IMR-90 (cell line): Measurements from ENCODE around the gene OR4D11. TPM values are rescaled to one million over a fixed set of nuclear protein-coding genes. Genes with fewer than 3 reads are reported as not detected.

Source experiments
- ATAC-seq: fragments of 200-7000 bp; cut with Tn5 transposase; 2 replicates; pipeline ENCODE4 v1.9.1; 2020; ENCODE audit warnings: low read depth, mild to moderate bottlenecking, moderate library complexity
- Bru-seq: library from RNA; stranded (reverse); fragments of 400-500 nt; gene quantifications from one replicate; lab custom pipeline; 2021; lab: Mats Ljungman, UMichigan
- BruChase-seq, 2 experiments: library from RNA; stranded (reverse); fragments of 400-500 nt; gene quantifications; one replicate each; lab custom pipeline; 2021; lab: Mats Ljungman, UMichigan
- BruUV-seq: library from RNA; stranded (reverse); fragments of 400-500 nt; replicated peaks from 2 replicates; lab custom pipeline; 2021; lab: Mats Ljungman, UMichigan
- CTCF ChIA-PET: fragments of 300-600 bp; formaldehyde crosslinking; extraction: SDS; loops from one replicate; lab custom pipeline; 2021; ENCODE audit warnings: antibody characterized with exemption; lab: Yijun Ruan, JAX
- POLR2A ChIA-PET: fragments of 300-600 bp; sonication (Branson Sonifier 250); formaldehyde crosslinking; loops from one replicate; lab custom pipeline; 2022; ENCODE audit warnings: antibody characterized with exemption; ENCODE audit not compliant: unreplicated experiment; lab: Charles Lee
- DNase-seq: peaks from one replicate; pipeline ENCODE4 v3.0.0; 2013
- H2AFZ ChIP-seq: replicated peaks from 2 replicates; pipeline ENCODE3; 2013; ENCODE audit warnings: low read length, mild to moderate bottlenecking; ENCODE audit not compliant: poor library complexity
- H2AK5ac ChIP-seq: 2 replicates; pipeline ENCODE4 v1.6.1; 2013; ENCODE audit warnings: low read depth, low read length, inconsistent platforms
- H2AK9ac ChIP-seq: replicated peaks from 2 replicates; pipeline ENCODE3; 2013; ENCODE audit warnings: mild to moderate bottlenecking, low read depth, low read length, moderate library complexity; ENCODE audit not compliant: poor library complexity
- H2BK120ac ChIP-seq: 2 replicates; pipeline ENCODE4 v1.6.1; 2013; ENCODE audit warnings: low read depth, low read length, inconsistent platforms
- H2BK15ac ChIP-seq: 3 replicates; pipeline ENCODE4 v1.6.1; 2013; ENCODE audit warnings: low read depth, low read length, inconsistent platforms
- H2BK20ac ChIP-seq: 2 replicates; pipeline ENCODE4 v1.6.1; 2013; ENCODE audit warnings: low read depth, mild to moderate bottlenecking, inconsistent platforms, low read length, moderate library complexity
- H2BK5ac ChIP-seq: 2 replicates; pipeline ENCODE4 v1.6.1; 2013; ENCODE audit warnings: mild to moderate bottlenecking, low read depth, low read length, inconsistent platforms; ENCODE audit not compliant: poor library complexity, severe bottlenecking
- H3K14ac ChIP-seq: replicated peaks from 2 replicates; pipeline ENCODE4 v1.6.1; 2013; ENCODE audit warnings: low read depth, low read length, inconsistent platforms
- H3K18ac ChIP-seq: 2 replicates; pipeline ENCODE4 v1.6.1; 2013; ENCODE audit warnings: low read depth, low read length, control low read depth
- H3K23ac ChIP-seq: 2 replicates; pipeline ENCODE4 v1.6.1; 2013; ENCODE audit warnings: low read depth, low read length, inconsistent platforms
- H3K27ac ChIP-seq: 2 replicates; pipeline ENCODE4 v1.5.1; 2013; ENCODE audit warnings: mild to moderate bottlenecking, control low read depth, low read length; ENCODE audit not compliant: insufficient read depth
- H3K27me3 ChIP-seq: 2 replicates; pipeline ENCODE4 v1.6.1; 2013; ENCODE audit warnings: low read length; ENCODE audit not compliant: control insufficient read depth, insufficient read depth
- H3K36me3 ChIP-seq: 2 replicates; pipeline ENCODE4 v1.6.1; 2013; ENCODE audit warnings: low read length, mixed read lengths; ENCODE audit not compliant: control insufficient read depth, insufficient read depth
- H3K4ac ChIP-seq: 2 replicates; pipeline ENCODE4 v1.6.1; 2013; ENCODE audit warnings: low read depth, low read length, inconsistent platforms
- H3K4me1 ChIP-seq: 2 replicates; pipeline ENCODE4 v1.6.1; 2013; ENCODE audit warnings: low read length, mixed read lengths; ENCODE audit not compliant: control insufficient read depth, insufficient read depth
- H3K4me2 ChIP-seq: 2 replicates; pipeline ENCODE4 v1.6.1; 2013; ENCODE audit warnings: low read depth, mild to moderate bottlenecking, control low read depth, low read length, moderate library complexity
- H3K4me3 ChIP-seq: 2 replicates; pipeline ENCODE4 v1.5.1; 2013; ENCODE audit warnings: low read depth, mild to moderate bottlenecking, control low read depth, low read length, moderate library complexity; ENCODE audit not compliant: insufficient read depth
- H3K56ac ChIP-seq: 2 replicates; pipeline ENCODE4 v1.6.1; 2013; ENCODE audit warnings: low read length, inconsistent platforms; ENCODE audit not compliant: insufficient read depth; ENCODE audit errors: extremely low read depth
- H3K79me1 ChIP-seq, 2 experiments: 2 replicates each; pipeline ENCODE4 v1.6.1; 2013; ENCODE audit warnings: low read length in 2 of 2, inconsistent platforms in 1 of 2, low read depth in 1 of 2
- H3K9ac ChIP-seq: 2 replicates; pipeline ENCODE4 v1.6.1; 2013; ENCODE audit warnings: low read depth, low read length, control low read depth
- H3K9me1 ChIP-seq: 2 replicates; pipeline ENCODE4 v1.6.1; 2013; ENCODE audit warnings: low read length, inconsistent platforms; ENCODE audit not compliant: insufficient read depth
- H3K9me3 ChIP-seq: 2 replicates; pipeline ENCODE4 v1.6.1; 2013; ENCODE audit warnings: low read length; ENCODE audit not compliant: control insufficient read depth, insufficient read depth
- H4K20me1 ChIP-seq: 2 replicates; pipeline ENCODE4 v1.6.1; 2013; ENCODE audit warnings: low read length, inconsistent platforms; ENCODE audit not compliant: insufficient read depth
- H4K5ac ChIP-seq: 2 replicates; pipeline ENCODE4 v1.6.1; 2013; ENCODE audit warnings: mild to moderate bottlenecking, low read depth, low read length, control low read depth
- H4K8ac ChIP-seq, 2 experiments: 2 replicates each; pipeline ENCODE4 v1.6.1; 2013; ENCODE audit warnings: low read depth in 2 of 2, low read length in 2 of 2, control low read depth in 1 of 2, inconsistent platforms in 1 of 2
- H4K91ac ChIP-seq: 2 replicates; pipeline ENCODE4 v1.6.1; 2013; ENCODE audit warnings: low read depth, low read length, inconsistent platforms; ENCODE audit not compliant: insufficient read depth
- BHLHE40 ChIP-seq: fragments of 150-350 bp; IDR thresholded peaks from 2 replicates; pipeline ENCODE4 v1.6.1; 2016; ENCODE audit warnings: mild to moderate bottlenecking, low read depth, low read length
- CHD1 ChIP-seq: IDR thresholded peaks from 2 replicates; pipeline ENCODE4 v1.6.1; 2012; ENCODE audit warnings: low read depth, low read length, improper control_type of control experiment
- FOS ChIP-seq: fragments of 150-350 bp; IDR thresholded peaks from 2 replicates; pipeline ENCODE4 v1.6.1; 2016; ENCODE audit warnings: low read depth, low read length
- POLR2A ChIP-seq: IDR thresholded peaks from 2 replicates; pipeline ENCODE4 v1.6.1; 2012; ENCODE audit warnings: mild to moderate bottlenecking, low read depth, low read length
- RCOR1 ChIP-seq: IDR thresholded peaks from 2 replicates; pipeline ENCODE4 v1.6.1; 2012; ENCODE audit warnings: mild to moderate bottlenecking, low read length, improper control_type of control experiment; ENCODE audit not compliant: insufficient replicate concordance
- RFX5 ChIP-seq: IDR thresholded peaks from 2 replicates; pipeline ENCODE4 v1.8.0; 2012; ENCODE audit warnings: low read depth, mild to moderate bottlenecking, low read length, moderate library complexity
- dilution Hi-C: fragments of 300-500 bp; cut with HindIII; formaldehyde crosslinking; loops from one replicate; pipeline ENCODE4 v1.14.3; 2018; ENCODE audit warnings: low sequenced_read_pairs; ENCODE audit not compliant: unreplicated experiment
- in situ Hi-C: fragments of 300-500 bp; cut with MboI; formaldehyde crosslinking; loops from 3 replicates; pipeline ENCODE4 v1.14.3; 2019; ENCODE audit warnings: low sequenced_read_pairs, inconsistent platforms, mixed read lengths
- intact Hi-C: fragments of 100-400 bp; cut with micrococcal nuclease; formaldehyde crosslinking; loops from 2 replicates; pipeline ENCODE4 v1.10.0; 2022
- long read RNA-seq: library from polyadenylated mRNA; unstranded; transcript quantifications from one replicate; pipeline ENCODE4 v2.0.0, GENCODE V29; 2021; ENCODE audit not compliant: unreplicated experiment
- polyA plus RNA-seq, 3 experiments: library from polyadenylated mRNA; depleted of rRNA; stranded (reverse); fragments of >200 nt; gene quantifications; 2 replicates each; pipeline ENCODE4 v1.2.3, GENCODE V29; 2012; ENCODE audit warnings: low replicate concordance in 1 of 3
- total RNA-seq: library from RNA; depleted of rRNA; stranded (reverse); fragments of >200 nt; gene quantifications from 2 replicates; pipeline ENCODE4 v1.2.3, GENCODE V29; 2012; rRNA removed
- TF ChIP-seq, protein P1 (sequence below): fragments of 150-350 bp; IDR thresholded peaks from 2 replicates; pipeline ENCODE4 v1.6.1; 2017; ENCODE audit warnings: mild to moderate bottlenecking, antibody characterized with exemption, low read length, low read depth
- TF ChIP-seq, protein P2 (sequence below): conservative IDR thresholded peaks from 2 replicates; pipeline ENCODE4 v1.5.1; 2012; ENCODE audit warnings: mild to moderate bottlenecking, low read depth, low read length, improper control_type of control experiment

Gene OR4D11
- total RNA-seq = not detected in 2 replicates
- not detected in 2 replicates for polyA plus RNA-seq (2012; rRNA removed)
- polyA plus RNA-seq (2012; cell fraction: cytosol; rRNA removed) = not detected in 2 replicates
- polyA plus RNA-seq (2012; cell fraction: nucleus; rRNA removed; ENCODE audit: low replicate concordance) = not detected in 2 replicates
- not detected for Bru-seq, nascent RNA
- not detected for BruChase-seq, experiment 1, labeled RNA remaining after a 6-hour chase
- BruChase-seq, experiment 2, labeled RNA remaining after a 2-hour chase = not detected
- long read RNA-seq = 0 reads

DNA sequence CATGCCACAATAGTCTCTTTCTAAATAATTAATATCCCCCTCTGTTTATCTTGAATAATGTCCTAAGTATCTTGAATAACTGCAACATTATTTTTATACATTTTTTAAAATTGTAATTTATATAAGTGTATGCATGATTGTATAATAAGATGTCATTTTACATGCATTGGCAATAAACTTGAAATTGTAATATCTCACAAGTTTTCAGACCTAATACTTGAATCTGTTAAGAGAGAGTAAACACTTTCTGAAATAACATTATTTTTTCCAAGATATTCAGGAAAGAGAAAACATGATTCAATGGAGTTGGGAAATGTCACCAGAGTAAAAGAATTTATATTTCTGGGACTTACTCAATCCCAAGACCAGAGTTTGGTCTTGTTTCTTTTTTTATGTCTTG lies at the start of gene OR4D11:
Gene OR4D11 (plus strand): TSS at position 301 of the 400 bp plus-strand sequence. CDS start 0 bp downstream, at position 301.
- Histone ChIP-seq H4K5ac (no peak within 1 kb of the TSS), H2AFZ (no peak within 1 kb of the TSS), H4K8ac (no peak within 1 kb of the TSS), H3K4ac (no peak within 1 kb of the TSS), H2BK120ac (no peak within 1 kb of the TSS), H3K4me1 (no peaks in the 10 kb centered on the region), H3K27me3 (no peaks in the 10 kb centered on the region), H4K20me1 (no peaks in the 10 kb centered on the region), H2BK20ac (no peak within 1 kb of the TSS), H2BK15ac (no peak within 1 kb of the TSS), H3K9me1 (no peaks in the 10 kb centered on the region), H4K91ac (no peak within 1 kb of the TSS), H3K9ac (no peak within 1 kb of the TSS), H3K9me3 (no peaks in the 10 kb centered on the region), H3K4me2 (no peak within 1 kb of the TSS), H3K23ac (no peak within 1 kb of the TSS), H3K79me1 (no peaks in the 10 kb centered on the region), H3K36me3 (no peaks in the 10 kb centered on the region), H3K14ac (no peak within 1 kb of the TSS), H3K18ac (no peak within 1 kb of the TSS), H3K27ac (no peak within 1 kb of the TSS), H2AK9ac (no peak within 1 kb of the TSS), H3K56ac (no peak within 1 kb of the TSS), H2BK5ac (no peak within 1 kb of the TSS), H2AK5ac (no peak within 1 kb of the TSS), H3K4me3 (no peak within 1 kb of the TSS)
- ChIA-PET POLR2A (no interaction called here), CTCF (interaction anchor here (0.6 kb wide), 1 partner anchor 661 kb away, joined by 7 read pairs; no protein-coding TSS in a partner anchor)
- TF ChIP-seq, protein P1, sequence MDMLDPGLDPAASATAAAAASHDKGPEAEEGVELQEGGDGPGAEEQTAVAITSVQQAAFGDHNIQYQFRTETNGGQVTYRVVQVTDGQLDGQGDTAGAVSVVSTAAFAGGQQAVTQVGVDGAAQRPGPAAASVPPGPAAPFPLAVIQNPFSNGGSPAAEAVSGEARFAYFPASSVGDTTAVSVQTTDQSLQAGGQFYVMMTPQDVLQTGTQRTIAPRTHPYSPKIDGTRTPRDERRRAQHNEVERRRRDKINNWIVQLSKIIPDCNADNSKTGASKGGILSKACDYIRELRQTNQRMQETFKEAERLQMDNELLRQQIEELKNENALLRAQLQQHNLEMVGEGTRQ = no peak
- no peak for TF ChIP-seq RFX5
- TF ChIP-seq POLR2A = no peak
- TF ChIP-seq BHLHE40 = no peak
- TF ChIP-seq FOS = no peak
- no peak for TF ChIP-seq RCOR1
- TF ChIP-seq CHD1 = no peak
- TF ChIP-seq, protein P2, sequence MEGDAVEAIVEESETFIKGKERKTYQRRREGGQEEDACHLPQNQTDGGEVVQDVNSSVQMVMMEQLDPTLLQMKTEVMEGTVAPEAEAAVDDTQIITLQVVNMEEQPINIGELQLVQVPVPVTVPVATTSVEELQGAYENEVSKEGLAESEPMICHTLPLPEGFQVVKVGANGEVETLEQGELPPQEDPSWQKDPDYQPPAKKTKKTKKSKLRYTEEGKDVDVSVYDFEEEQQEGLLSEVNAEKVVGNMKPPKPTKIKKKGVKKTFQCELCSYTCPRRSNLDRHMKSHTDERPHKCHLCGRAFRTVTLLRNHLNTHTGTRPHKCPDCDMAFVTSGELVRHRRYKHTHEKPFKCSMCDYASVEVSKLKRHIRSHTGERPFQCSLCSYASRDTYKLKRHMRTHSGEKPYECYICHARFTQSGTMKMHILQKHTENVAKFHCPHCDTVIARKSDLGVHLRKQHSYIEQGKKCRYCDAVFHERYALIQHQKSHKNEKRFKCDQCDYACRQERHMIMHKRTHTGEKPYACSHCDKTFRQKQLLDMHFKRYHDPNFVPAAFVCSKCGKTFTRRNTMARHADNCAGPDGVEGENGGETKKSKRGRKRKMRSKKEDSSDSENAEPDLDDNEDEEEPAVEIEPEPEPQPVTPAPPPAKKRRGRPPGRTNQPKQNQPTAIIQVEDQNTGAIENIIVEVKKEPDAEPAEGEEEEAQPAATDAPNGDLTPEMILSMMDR = no peak
- dilution Hi-C loops (no loop called here), in situ Hi-C loops (no loop called here), intact Hi-C loops (no loop called here)
- no TSS peak for BruUV-seq
- DNase-seq (no peak), ATAC-seq (no peak)
